Measurements from ENCODE around the gene RNF166.

- TF ChIP-seq CTCF (IDR thresholded peaks at IDR 0.05; ENCODE audit: low read length) (no peak), EZH2 (optimal IDR thresholded peaks at IDR 0.05; ENCODE audit: low read depth, low read length) (no peak)
Measured at GRCh38 chr16:88691129-88691813, 14.9 kb downstream of the RNF166 start.

All from MM.1S (cell line).